Gastrocnemius medialis (tissue), 4 donors: Measurements from ENCODE around the gene LRRC28. TPM values are rescaled to one million over a fixed set of nuclear protein-coding genes. Genes with fewer than 3 reads are reported as not detected.

Source experiments
- ATAC-seq, 2 donors: fragments of 150-250 bp; one replicate each; pipeline ENCODE4 v1.9.1; 2016
- DNase-seq, 2 donors: peaks; one replicate each; pipeline ENCODE4 v3.0.0-alpha.2; 2019
- H3K27ac ChIP-seq, 4 donors: fragments of 200-600 bp; sonication (generic); 1 replicate in 1 of 4; 2 replicates in 3 of 4; pipeline ENCODE4 v1.5.1; 2016 to 2018; ENCODE audit warnings: mild to moderate bottlenecking in 2 of 4, moderate library complexity in 1 of 4
- H3K27me3 ChIP-seq, 3 donors: fragments of 200-600 bp; sonication (generic) in 2 of 3; 1 replicate in 1 of 3; 2 replicates in 2 of 3; pipeline versions ENCODE4 v1.5.1 to v1.6.0; 2016 to 2019; ENCODE audit warnings: mild to moderate bottlenecking in 1 of 3, moderate library complexity in 1 of 3
- H3K36me3 ChIP-seq, 2 donors: fragments of 200-600 bp; sonication (generic) in 1 of 2; one replicate each; pipeline ENCODE4 v1.5.1; 2017 to 2018
- H3K4me1 ChIP-seq, 2 donors: fragments of 200-600 bp; sonication (generic) in 1 of 2; one replicate each; pipeline ENCODE4 v1.5.1; 2016 to 2017; ENCODE audit warnings: mild to moderate bottlenecking in 2 of 2
- H3K4me3 ChIP-seq, 4 donors: fragments of 200-600 bp; sonication (generic) in 3 of 4; 1 replicate in 1 of 4; 2 replicates in 3 of 4; pipeline ENCODE4 v1.5.1; 2016 to 2019; ENCODE audit warnings: mild to moderate bottlenecking in 2 of 4
- H3K9me3 ChIP-seq, 3 donors: fragments of 200-600 bp; sonication (generic) in 2 of 3; 1 replicate in 1 of 3; 2 replicates in 2 of 3; pipeline ENCODE4 v1.5.1; 2016 to 2019
- POLR2A ChIP-seq, 2 donors: fragments of 450-650 bp; IDR thresholded peaks; one replicate each; pipeline ENCODE4 v1.6.1; 2017; ENCODE audit warnings: antibody characterized with exemption in 2 of 2, mild to moderate bottlenecking in 2 of 2, moderate library complexity in 2 of 2
- in situ Hi-C, 4 donors: fragments of 200-750 bp; cut with MboI; loops; one replicate each; pipeline versions ENCODE4 v1.15.0 to v1.8.0; 2017; ENCODE audit warnings: low sequenced_read_pairs in 4 of 4
- intact Hi-C: fragments of 100-400 bp; cut with DNase I; formaldehyde crosslinking; loops from one replicate; pipeline ENCODE4 v1.15.1; 2023; ENCODE audit warnings: low total_unique reads
- total RNA-seq, 4 donors: library from RNA; depleted of rRNA; stranded (reverse); fragments of >200 nt; gene quantifications; one replicate each; pipeline versions ENCODE4 v1.1.0 to v1.2.3, GENCODE V29; 2016
- TF ChIP-seq, protein P1 (sequence below), 5 experiments: fragments of 450-650 bp in 3 of 5; fragments of 200-600 bp in 2 of 5; sonication (generic) in 2 of 5; IDR thresholded peaks in 4 of 5; conservative IDR thresholded peaks in 1 of 5; 1 replicate in 4 of 5; 2 replicates in 1 of 5; pipeline ENCODE4 v1.5.1; 2016 to 2019; ENCODE audit warnings: antibody characterized with exemption in 5 of 5, mild to moderate bottlenecking in 3 of 5, moderate library complexity in 3 of 5

The LRRC28 gene
- total RNA-seq, 4 donors from 2014 or later, result 22.0 to 48.5 (median 36.9) TPM

DNA sequence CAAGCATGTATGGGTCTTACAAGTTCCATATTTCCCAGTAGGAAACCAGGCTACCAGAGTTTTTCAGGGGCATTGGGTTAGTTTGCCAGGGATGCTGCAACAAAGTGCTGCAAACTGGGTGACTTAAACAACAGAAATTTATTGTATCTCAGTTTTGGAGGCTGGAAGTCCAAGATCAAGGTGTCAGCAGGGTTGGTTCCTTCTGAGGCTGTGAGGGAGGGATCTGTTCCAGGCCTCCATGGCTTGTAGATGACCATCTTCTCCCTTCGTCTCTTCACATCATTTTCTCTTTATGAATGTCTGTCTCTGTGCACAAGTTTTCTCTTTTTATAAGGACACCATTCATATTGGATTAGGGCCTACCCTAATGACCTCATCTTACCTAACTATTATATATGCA is 114.7 kb downstream of the LRRC28 start:
- no peaks in the 10 kb centered on the region for H3K36me3 ChIP-seq
- H3K27ac ChIP-seq, result no peak overlapping the region
- no peaks in the 10 kb centered on the region for H3K9me3 ChIP-seq
- ATAC-seq (no peak), DNase-seq (no peak)
- intact Hi-C loops (no loop called here), in situ Hi-C loops (no loop called here)
- TF ChIP-seq, protein P1, sequence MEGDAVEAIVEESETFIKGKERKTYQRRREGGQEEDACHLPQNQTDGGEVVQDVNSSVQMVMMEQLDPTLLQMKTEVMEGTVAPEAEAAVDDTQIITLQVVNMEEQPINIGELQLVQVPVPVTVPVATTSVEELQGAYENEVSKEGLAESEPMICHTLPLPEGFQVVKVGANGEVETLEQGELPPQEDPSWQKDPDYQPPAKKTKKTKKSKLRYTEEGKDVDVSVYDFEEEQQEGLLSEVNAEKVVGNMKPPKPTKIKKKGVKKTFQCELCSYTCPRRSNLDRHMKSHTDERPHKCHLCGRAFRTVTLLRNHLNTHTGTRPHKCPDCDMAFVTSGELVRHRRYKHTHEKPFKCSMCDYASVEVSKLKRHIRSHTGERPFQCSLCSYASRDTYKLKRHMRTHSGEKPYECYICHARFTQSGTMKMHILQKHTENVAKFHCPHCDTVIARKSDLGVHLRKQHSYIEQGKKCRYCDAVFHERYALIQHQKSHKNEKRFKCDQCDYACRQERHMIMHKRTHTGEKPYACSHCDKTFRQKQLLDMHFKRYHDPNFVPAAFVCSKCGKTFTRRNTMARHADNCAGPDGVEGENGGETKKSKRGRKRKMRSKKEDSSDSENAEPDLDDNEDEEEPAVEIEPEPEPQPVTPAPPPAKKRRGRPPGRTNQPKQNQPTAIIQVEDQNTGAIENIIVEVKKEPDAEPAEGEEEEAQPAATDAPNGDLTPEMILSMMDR (IDR thresholded peaks at IDR 0.05 in 4 of 5, conservative IDR thresholded peaks at IDR 0.05 in 1 of 5), result no peak
- no peak for TF ChIP-seq POLR2A (IDR thresholded peaks at IDR 0.05)
- H3K27me3 ChIP-seq, result no peaks in the 10 kb centered on the region
- H3K4me1 ChIP-seq, result no peaks in the 10 kb centered on the region
- no peak overlapping the region for H3K4me3 ChIP-seq

DNA sequence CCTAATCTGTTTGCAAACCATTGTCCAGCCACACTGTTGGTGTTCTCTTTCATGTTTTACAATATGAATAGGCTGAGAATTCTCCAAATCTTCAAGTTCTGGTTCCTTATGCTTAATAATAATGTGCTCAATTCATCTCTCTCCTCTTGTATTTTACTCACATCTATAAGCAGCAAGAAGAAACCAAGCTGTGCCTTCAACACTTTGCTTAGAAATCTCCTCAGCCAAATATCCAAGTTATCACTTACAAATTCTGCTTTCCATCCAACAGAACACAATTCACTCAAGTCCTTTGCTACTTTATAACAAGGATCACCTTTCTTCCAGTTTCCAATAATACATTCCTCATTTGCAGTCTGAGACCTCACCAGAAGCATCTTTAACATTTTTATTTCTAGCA is 117.5 kb downstream of the LRRC28 start:
- H3K27me3 ChIP-seq, result no peaks in the 10 kb centered on the region
- DNase-seq (no peak), ATAC-seq (no peak)
- H3K9me3 ChIP-seq, result no peaks in the 10 kb centered on the region
- no peaks in the 10 kb centered on the region for H3K4me1 ChIP-seq
- no peak overlapping the region for H3K27ac ChIP-seq
- no peak for TF ChIP-seq POLR2A (IDR thresholded peaks at IDR 0.05)
- TF ChIP-seq, protein P1 (IDR thresholded peaks at IDR 0.05 in 4 of 5, conservative IDR thresholded peaks at IDR 0.05 in 1 of 5), result no peak
- intact Hi-C loops (no loop called here), in situ Hi-C loops (no loop called here)
- no peaks in the 10 kb centered on the region for H3K36me3 ChIP-seq
- no peak overlapping the region for H3K4me3 ChIP-seq

DNA sequence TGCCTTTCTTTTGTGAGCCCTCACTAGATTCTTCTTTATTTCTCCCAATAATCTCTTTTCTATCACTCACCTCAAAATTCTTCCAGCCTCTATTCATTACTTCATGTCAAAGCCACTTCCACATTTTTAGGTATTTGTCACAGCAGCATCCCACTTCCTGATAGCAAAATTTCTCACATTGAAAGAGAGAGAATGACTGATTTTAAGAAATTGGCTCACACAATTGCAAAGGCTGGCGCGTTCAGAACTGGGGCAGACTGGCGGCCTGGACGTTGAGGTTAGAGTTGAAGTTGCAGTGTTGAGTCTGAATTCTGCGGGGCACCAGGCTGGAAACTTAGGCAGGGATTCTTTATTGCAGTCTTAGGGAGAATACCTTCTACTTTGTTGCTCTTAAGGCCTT is 117.9 kb downstream of the LRRC28 start:
- in situ Hi-C loops (no loop called here), intact Hi-C loops (no loop called here)
- no peak for ATAC-seq
- DNase-seq, result no peak
- Histone ChIP-seq H3K9me3 (no peaks in the 10 kb centered on the region), H3K4me1 (no peaks in the 10 kb centered on the region), H3K27me3 (no peaks in the 10 kb centered on the region), H3K36me3 (peaks cover 0 to 4% of the 10 kb centered on the region in 2 donors), H3K27ac (no peak overlapping the region), H3K4me3 (no peak overlapping the region)
- TF ChIP-seq POLR2A (IDR thresholded peaks at IDR 0.05), result no peak
- TF ChIP-seq, protein P1 (IDR thresholded peaks at IDR 0.05 in 4 of 5, conservative IDR thresholded peaks at IDR 0.05 in 1 of 5), result no peak

- TF ChIP-seq POLR2A (IDR thresholded peaks at IDR 0.05), result no peak
- TF ChIP-seq, protein P1 (IDR thresholded peaks at IDR 0.05 in 4 of 5, conservative IDR thresholded peaks at IDR 0.05 in 1 of 5), result no peak
- H3K4me3 ChIP-seq, result no peak overlapping the region
- DNase-seq (no peak), ATAC-seq (no peak)
- no peak overlapping the region for H3K27ac ChIP-seq
- peaks cover 0 to 11% of the 10 kb centered on the region in 2 donors for H3K36me3 ChIP-seq
- H3K9me3 ChIP-seq, result no peaks in the 10 kb centered on the region
- in situ Hi-C loops, result no loop called here
- no peaks in the 10 kb centered on the region for H3K4me1 ChIP-seq
- intact Hi-C loops, result no loop called here
- H3K27me3 ChIP-seq, result no peaks in the 10 kb centered on the region
These were observed 120.2 kb downstream of the LRRC28 start for GRCh38 chr15:99371180-99372103.
